ENCODE results near the gene CRYGS. TPM values are rescaled to one million over a fixed set of nuclear protein-coding genes. Genes with fewer than 3 reads are reported as not detected.

CRYGS gene
- total RNA-seq, 1 experiment from 2014 or later = 0.13 TPM

- no peak for DNase-seq (ENCODE audit: low read depth)
Observed at GRCh38 chr3:186496016-186496415, 48.2 kb downstream of the CRYGS start.

GRCh38 chr3:186493525-186494255 lies 50.5 kb downstream of the CRYGS start:
- DNase-seq (ENCODE audit: low read depth) = no peak

GRCh38 chr3:186492385-186492984 lies 51.7 kb downstream of the CRYGS start:
- no peak for DNase-seq (ENCODE audit: low read depth)

GRCh38 chr3:186489507-186489906 lies 54.7 kb downstream of the CRYGS start:
- DNase-seq (ENCODE audit: low read depth) = no peak

Other genes starting within 250 kb of the CRYGS start
- 20.3 and 22.0 TPM in 2 replicates for gene DGKG, start 182.1 kb downstream of the CRYGS start, total RNA-seq (2014; rRNA removed; shearing (Covaris generic))
- gene TBCCD1, start 23.0 kb upstream of the CRYGS start, total RNA-seq (2014; rRNA removed; shearing (Covaris generic)) = 21.8 and 28.3 TPM in 2 replicates
- gene DNAJB11, start 26.3 kb upstream of the CRYGS start, total RNA-seq (2014; rRNA removed; shearing (Covaris generic)) = 103 and 104 TPM in 2 replicates
- gene AHSG, start 68.7 kb upstream of the CRYGS start, total RNA-seq (2014; rRNA removed; shearing (Covaris generic)) = 0.32 TPM in 1 of 2 replicates, not detected in the other
- gene FETUB, start 96.0 kb upstream of the CRYGS start, total RNA-seq (2014; rRNA removed; shearing (Covaris generic)) = 1.8 and 1.9 TPM in 2 replicates
- 0.05 TPM in 1 of 2 replicates, not detected in the other for gene HRG, start 121.6 kb upstream of the CRYGS start, total RNA-seq (2014; rRNA removed; shearing (Covaris generic))
- not detected in 2 replicates for gene KNG1, start 173.0 kb upstream of the CRYGS start, total RNA-seq (2014; rRNA removed; shearing (Covaris generic))
- 557 and 581 TPM in 2 replicates for gene EIF4A2, start 239.2 kb upstream of the CRYGS start, total RNA-seq (2014; rRNA removed; shearing (Covaris generic))

Measured in HT1080 (cell line).